Measurements from ENCODE around the gene UQCR11. TPM values are rescaled to one million over a fixed set of nuclear protein-coding genes. Genes with fewer than 3 reads are reported as not detected.
A peak's percentile ranks its signal among the peaks of the same experiment; 100 is the strongest.

UQCR11 gene
- polyA plus RNA-seq, 3 donors, result 55.6 to 731 (median 659) TPM

DNA sequence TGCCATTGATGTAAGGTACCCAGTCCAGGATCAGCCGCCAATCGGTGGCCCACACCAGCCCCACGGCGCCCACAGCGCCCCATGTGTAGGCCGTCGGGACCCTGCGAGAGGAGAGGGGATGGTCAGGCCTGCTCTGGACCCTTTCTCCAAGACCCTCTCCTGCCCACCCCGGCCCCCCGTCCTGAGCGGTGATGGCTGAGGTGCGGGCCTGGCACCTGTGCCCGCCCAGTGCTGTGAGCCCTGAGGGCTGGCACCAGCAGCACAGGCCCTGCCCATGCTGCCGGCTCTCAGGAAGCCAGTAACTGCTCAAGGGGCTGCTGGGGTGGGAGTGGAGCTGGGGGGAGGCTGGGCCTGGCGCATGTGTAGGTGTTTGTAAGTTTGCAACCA, 5.8 kb downstream of the UQCR11 start:
- Histone ChIP-seq H2AFZ (ENCODE audit: insufficient read depth, low read depth, low read length, poor library complexity, severe bottlenecking) (no peak overlapping the region), H4K20me1 (ENCODE audit: insufficient read depth, low read length) (peaks cover 74% of the 10 kb centered on the region), H3K4me2 (replicated peaks; ENCODE audit: extremely low read depth, low read length, poor library complexity, severe bottlenecking) (no peak overlapping the region), H3K4me1 (ENCODE audit: control insufficient read depth in 1 of 2, insufficient read depth in 2 of 2, low read length in 2 of 2) (peaks cover 13 to 17% of the 10 kb centered on the region in 2 donors), H3K9ac (ENCODE audit: insufficient read depth, low read length, poor library complexity, severe bottlenecking) (no peak overlapping the region), H3K27me3 (ENCODE audit: control insufficient read depth in 2 of 2, insufficient read depth in 2 of 2, low read length in 2 of 2) (no peaks in the 10 kb centered on the region), H3K27ac (ENCODE audit: low read depth in 1 of 2, low read length in 2 of 2) (no peak overlapping the region), H3K79me2 (ENCODE audit: insufficient read depth, low read length) (peaks cover 55% of the 10 kb centered on the region), H3K36me3 (replicated peaks in 1 of 2; ENCODE audit: control insufficient read depth in 1 of 2, insufficient read depth in 2 of 2, low read length in 2 of 2) (peaks cover 34 to 49% of the 10 kb centered on the region in 2 donors), H3K9me3 (replicated peaks in 1 of 2; ENCODE audit: control insufficient read depth in 1 of 2, insufficient read depth in 1 of 2, low read length in 2 of 2) (no peaks in the 10 kb centered on the region), H3K4me3 (replicated peaks in 1 of 3; ENCODE audit: low read depth in 2 of 3, low read length in 3 of 3) (no peak overlapping the region)
- DNase-seq, result no peak
- Mint-ChIP-seq H3K4me1 (peaks cover 17% of the 10 kb centered on the region), H3K27ac (no peak overlapping the region), H3K4me3 (no peak overlapping the region), H3K36me3 (peaks cover 36 to 71% of the 10 kb centered on the region in 2 donors), H3K9me3 (no peaks in the 10 kb centered on the region), H3K27me3 (ENCODE audit: low read depth in 3 of 3) (no peaks in the 10 kb centered on the region)
- TF ChIP-seq, protein P1, sequence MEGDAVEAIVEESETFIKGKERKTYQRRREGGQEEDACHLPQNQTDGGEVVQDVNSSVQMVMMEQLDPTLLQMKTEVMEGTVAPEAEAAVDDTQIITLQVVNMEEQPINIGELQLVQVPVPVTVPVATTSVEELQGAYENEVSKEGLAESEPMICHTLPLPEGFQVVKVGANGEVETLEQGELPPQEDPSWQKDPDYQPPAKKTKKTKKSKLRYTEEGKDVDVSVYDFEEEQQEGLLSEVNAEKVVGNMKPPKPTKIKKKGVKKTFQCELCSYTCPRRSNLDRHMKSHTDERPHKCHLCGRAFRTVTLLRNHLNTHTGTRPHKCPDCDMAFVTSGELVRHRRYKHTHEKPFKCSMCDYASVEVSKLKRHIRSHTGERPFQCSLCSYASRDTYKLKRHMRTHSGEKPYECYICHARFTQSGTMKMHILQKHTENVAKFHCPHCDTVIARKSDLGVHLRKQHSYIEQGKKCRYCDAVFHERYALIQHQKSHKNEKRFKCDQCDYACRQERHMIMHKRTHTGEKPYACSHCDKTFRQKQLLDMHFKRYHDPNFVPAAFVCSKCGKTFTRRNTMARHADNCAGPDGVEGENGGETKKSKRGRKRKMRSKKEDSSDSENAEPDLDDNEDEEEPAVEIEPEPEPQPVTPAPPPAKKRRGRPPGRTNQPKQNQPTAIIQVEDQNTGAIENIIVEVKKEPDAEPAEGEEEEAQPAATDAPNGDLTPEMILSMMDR (IDR thresholded peaks at IDR 0.05), result no peak
- intact Hi-C loops (cut with micrococcal nuclease), result no loop called here
- 100% methylated on average over 10 of the region's 15 CpGs for WGBS (ENCODE audit: insufficient coverage)

DNA sequence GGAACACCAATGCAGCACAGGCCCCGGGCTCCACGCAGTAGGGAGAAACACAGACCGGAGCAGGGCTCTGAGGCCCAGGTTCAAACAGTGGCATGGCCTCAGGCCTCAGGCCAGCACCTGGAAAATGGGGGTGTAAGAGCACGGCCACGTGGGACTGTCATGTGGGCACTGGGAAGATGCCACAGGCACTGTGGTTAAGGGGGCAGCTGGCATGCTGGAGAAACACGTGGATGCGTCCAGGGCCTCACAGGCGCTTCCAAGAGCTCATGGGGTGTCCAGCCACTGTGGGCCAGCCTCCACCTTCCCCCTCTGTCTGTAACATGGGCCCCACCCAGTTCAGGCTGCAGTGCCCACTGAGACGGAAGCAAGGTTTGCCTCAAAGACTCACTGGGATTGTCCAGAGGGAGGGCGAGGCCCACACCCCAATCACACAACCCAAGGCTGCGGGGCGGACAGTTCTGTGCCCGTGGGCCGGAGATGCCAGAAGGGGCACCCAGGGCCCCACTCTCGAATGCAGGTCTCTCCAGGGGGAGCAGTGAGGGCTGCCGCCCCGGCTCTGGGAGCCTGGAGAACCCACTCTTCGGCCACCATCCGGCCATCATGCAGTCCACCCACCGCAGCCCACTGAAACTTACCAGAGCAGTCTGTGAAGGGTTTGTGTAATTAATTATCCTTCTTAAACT, 6.3 kb downstream of the UQCR11 start:
- Mint-ChIP-seq H3K4me3 (no peak overlapping the region), H3K36me3 (peaks cover 36 to 71% of the 10 kb centered on the region in 2 donors), H3K9me3 (no peaks in the 10 kb centered on the region), H3K27ac (peak overlapping the region in 1 of 7 donors; percentile 20), H3K27me3 (ENCODE audit: low read depth in 3 of 3) (no peaks in the 10 kb centered on the region), H3K4me1 (peaks cover 12% of the 10 kb centered on the region)
- WGBS (ENCODE audit: insufficient coverage), result 96% methylated on average over 11 of the region's 20 CpGs
- H4K20me1 ChIP-seq (ENCODE audit: insufficient read depth, low read length), result peaks cover 69% of the 10 kb centered on the region
- no peak overlapping the region for H3K9ac ChIP-seq (ENCODE audit: insufficient read depth, low read length, poor library complexity, severe bottlenecking)
- H3K36me3 ChIP-seq (replicated peaks in 1 of 2; ENCODE audit: control insufficient read depth in 1 of 2, insufficient read depth in 2 of 2, low read length in 2 of 2), result peaks cover 34 to 49% of the 10 kb centered on the region in 2 donors
- intact Hi-C loops (cut with micrococcal nuclease), result no loop called here
- peaks cover 7 to 12% of the 10 kb centered on the region in 2 donors for H3K4me1 ChIP-seq (ENCODE audit: control insufficient read depth in 1 of 2, insufficient read depth in 2 of 2, low read length in 2 of 2)
- no peak overlapping the region for H2AFZ ChIP-seq (ENCODE audit: insufficient read depth, low read depth, low read length, poor library complexity, severe bottlenecking)
- TF ChIP-seq, protein P1 (IDR thresholded peaks at IDR 0.05), result no peak
- no peaks in the 10 kb centered on the region for H3K27me3 ChIP-seq (ENCODE audit: control insufficient read depth in 2 of 2, insufficient read depth in 2 of 2, low read length in 2 of 2)
- no peak overlapping the region for H3K27ac ChIP-seq (ENCODE audit: low read depth in 1 of 2, low read length in 2 of 2)
- H3K4me2 ChIP-seq (replicated peaks; ENCODE audit: extremely low read depth, low read length, poor library complexity, severe bottlenecking), result no peak overlapping the region
- H3K4me3 ChIP-seq (replicated peaks in 1 of 3; ENCODE audit: low read depth in 2 of 3, low read length in 3 of 3), result no peak overlapping the region
- no peak for DNase-seq
- no peaks in the 10 kb centered on the region for H3K9me3 ChIP-seq (replicated peaks in 1 of 2; ENCODE audit: control insufficient read depth in 1 of 2, insufficient read depth in 1 of 2, low read length in 2 of 2)
- peaks cover 50% of the 10 kb centered on the region for H3K79me2 ChIP-seq (ENCODE audit: insufficient read depth, low read length)

Measured in CD14-positive monocyte (primary cell).